Lower lobe of right lung (tissue), 2 donors: ENCODE measurements around the gene OR6N1. TPM values are rescaled to one million over a fixed set of nuclear protein-coding genes. Genes with fewer than 3 reads are reported as not detected.

Experiments used
- ATAC-seq, 2 donors: fragments of 200-7000 bp; cut with Tn5 transposase; one replicate each; pipeline ENCODE4 v1.9.1; 2020 to 2022; ENCODE audit warnings: mild to moderate bottlenecking in 2 of 2, moderate library complexity in 2 of 2
- DNase-seq: peaks from one replicate; pipeline ENCODE4 v3.0.0-alpha.2; 2020
- H3K27ac ChIP-seq: fragments of 200-600 bp; one replicate; pipeline ENCODE4 v1.8.0; 2022
- H3K27me3 ChIP-seq: fragments of 200-600 bp; one replicate; pipeline ENCODE4 v1.8.0; 2022; ENCODE audit warnings: low read depth
- H3K36me3 ChIP-seq: fragments of 200-600 bp; one replicate; pipeline ENCODE4 v1.8.0; 2022; ENCODE audit warnings: mild to moderate bottlenecking
- H3K4me1 ChIP-seq: fragments of 200-600 bp; one replicate; pipeline ENCODE4 v1.8.0; 2022
- H3K4me3 ChIP-seq: fragments of 200-600 bp; one replicate; pipeline ENCODE4 v1.8.0; 2022; ENCODE audit warnings: mild to moderate bottlenecking
- H3K9me3 ChIP-seq: fragments of 200-600 bp; one replicate; pipeline ENCODE4 v1.8.0; 2022
- CTCF ChIP-seq: fragments of 200-600 bp; IDR thresholded peaks from one replicate; pipeline ENCODE4 v1.8.0; 2022; ENCODE audit warnings: antibody characterized with exemption, mild to moderate bottlenecking
- intact Hi-C: fragments of 100-400 bp; cut with DNase I; formaldehyde crosslinking; loops from one replicate; pipeline ENCODE4 v1.11.0; 2022
- total RNA-seq: library from RNA; stranded (reverse); fragmentation: NEBNext Ultra II Directional; extraction: Animal tissue kit (Norgen Biotek cat#: 25700); gene quantifications from one replicate; pipeline ENCODE4 v1.2.1, GENCODE V29; 2021
- donor health status: DM: no; HTN: yes; CAD: no; lungs with severe emphysema.

The OR6N1 gene
- total RNA-seq, 1 donor from 2014 or later: 2.3 TPM

GRCh38 chr1:158798531-158798930, 26.5 kb upstream of the OR6N1 start:
- Histone ChIP-seq H3K4me3 (no peak overlapping the region), H3K4me1 (no peaks in the 10 kb centered on the region), H3K36me3 (no peaks in the 10 kb centered on the region), H3K27ac (no peak overlapping the region), H3K27me3 (no peaks in the 10 kb centered on the region), H3K9me3 (no peaks in the 10 kb centered on the region)
- no peak for DNase-seq
- TF ChIP-seq CTCF: no peak
- intact Hi-C loops: no loop called here
- no peak for ATAC-seq

- no peak for ATAC-seq
- intact Hi-C loops: no loop called here
Observed at GRCh38 chr1:158794247-158794646, 22.3 kb upstream of the OR6N1 start.

GRCh38 chr1:158793604-158794003, 21.6 kb upstream of the OR6N1 start:
- peak; percentile 40 for TF ChIP-seq CTCF
- ATAC-seq (peak in 1 of 2 donors; percentile 51), DNase-seq (no peak)
- H3K27me3 ChIP-seq: no peaks in the 10 kb centered on the region
- H3K4me3 ChIP-seq: no peak overlapping the region
- no peaks in the 10 kb centered on the region for H3K9me3 ChIP-seq
- H3K27ac ChIP-seq: no peak overlapping the region
- H3K36me3 ChIP-seq: no peaks in the 10 kb centered on the region
- no peaks in the 10 kb centered on the region for H3K4me1 ChIP-seq
- intact Hi-C loops: no loop called here

More at GRCh38 chr1:158794247-158794646, 22.3 kb upstream of the OR6N1 start:
- DNase-seq: no peak
- no peaks in the 10 kb centered on the region for H3K27me3 ChIP-seq
- no peak overlapping the region for H3K4me3 ChIP-seq
- no peaks in the 10 kb centered on the region for H3K9me3 ChIP-seq
- no peak for TF ChIP-seq CTCF
- H3K4me1 ChIP-seq: no peaks in the 10 kb centered on the region
- no peaks in the 10 kb centered on the region for H3K36me3 ChIP-seq
- no peak overlapping the region for H3K27ac ChIP-seq

- ATAC-seq: no peak
- Histone ChIP-seq H3K4me1 (no peaks in the 10 kb centered on the region), H3K4me3 (no peak within 1 kb of the TSS), H3K27me3 (no peaks in the 10 kb centered on the region), H3K27ac (no peak within 1 kb of the TSS), H3K9me3 (no peaks in the 10 kb centered on the region), H3K36me3 (no peaks in the 10 kb centered on the region)
- no peak for DNase-seq
- intact Hi-C loops: no loop called here
- TF ChIP-seq CTCF: no peak
Observed at GRCh38 chr1:158781104-158781503, 9.1 kb upstream of the OR6N1 start, which contains the start of gene OR6N2. TSS of gene OR6N2 (minus strand) at chr1:158781204. CDS start at chr1:158777635, 3,569 bp downstream.

GRCh38 chr1:158754420-158754819, 17.6 kb downstream of the OR6N1 start, which contains the start of gene OR6K6:
TSS of gene OR6K6 (plus strand) at chr1:158754720. CDS start at chr1:158754888, 168 bp downstream.
- peaks cover 4% of the 10 kb centered on the region for H3K27me3 ChIP-seq
- no peak for TF ChIP-seq CTCF
- no peaks in the 10 kb centered on the region for H3K4me1 ChIP-seq
- H3K36me3 ChIP-seq: no peaks in the 10 kb centered on the region
- ATAC-seq (no peak), DNase-seq (no peak)
- intact Hi-C loops: no loop called here
- H3K4me3 ChIP-seq: no peak within 1 kb of the TSS
- no peaks in the 10 kb centered on the region for H3K9me3 ChIP-seq
- H3K27ac ChIP-seq: no peak within 1 kb of the TSS
